Ovary (tissue), 3 donors: ENCODE measurements around the gene TNS3.

Experiments used
- CTCF ChIP-seq, 3 donors: fragments of 450-650 bp in 2 of 3; fragments of 200-600 bp in 1 of 3; IDR thresholded peaks; one replicate each; pipeline versions ENCODE4 v1.5.1 to v1.8.0; 2016 to 2022; ENCODE audit warnings: antibody characterized with exemption in 3 of 3, mild to moderate bottlenecking in 1 of 3
- EP300 ChIP-seq: sonication (generic); formaldehyde crosslinking; IDR thresholded peaks from one replicate; pipeline ENCODE4 v1.6.1; 2017; ENCODE audit warnings: antibody characterized with exemption
- donor health status: DM: no; HTN: no; CAD: no.

DNA sequence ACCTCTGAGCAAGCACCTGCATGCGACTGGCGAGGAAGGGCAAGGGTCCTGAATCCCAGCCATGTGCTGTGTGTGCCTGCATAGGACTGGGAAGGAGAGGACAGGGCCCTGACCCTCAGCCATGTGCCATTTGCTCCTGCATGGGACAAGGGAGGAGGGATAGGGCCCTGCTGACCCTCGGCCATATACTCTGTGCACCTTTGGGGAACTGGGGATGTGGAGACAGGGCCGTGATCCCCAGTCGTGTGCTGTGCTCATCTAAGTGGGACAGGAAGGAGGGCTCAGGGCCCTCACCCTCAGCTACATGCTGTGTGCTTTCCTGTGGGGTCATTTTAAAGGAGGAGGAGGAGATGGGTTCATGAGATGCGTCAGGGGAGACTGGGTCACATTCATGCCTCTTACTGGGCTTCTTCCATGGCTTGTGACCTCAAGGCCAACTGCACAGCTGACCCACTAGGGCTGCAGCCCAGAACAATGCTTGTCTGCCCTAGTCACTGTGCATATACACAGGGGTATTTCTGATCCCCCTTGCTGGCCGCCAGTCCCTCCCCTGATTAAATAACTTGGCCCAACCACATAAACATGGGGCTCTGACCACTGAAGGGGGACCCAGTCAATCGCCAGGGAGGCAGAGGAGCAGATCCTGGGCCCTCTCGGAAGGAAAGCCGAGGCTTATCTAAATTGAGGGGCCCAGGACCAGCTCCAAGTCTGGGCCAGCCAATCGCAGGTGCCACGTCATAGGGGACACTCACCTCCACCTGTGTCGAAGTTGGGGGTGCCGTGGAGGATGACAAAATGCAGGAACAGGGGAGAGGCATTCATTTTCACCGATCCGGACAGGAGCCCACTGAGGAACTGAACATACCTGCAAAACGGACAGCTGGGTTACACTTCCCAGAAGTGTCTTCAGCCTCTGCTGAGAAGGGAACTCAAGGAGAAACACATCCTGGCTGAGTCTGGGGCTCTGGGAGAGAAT is 167.3 kb downstream of the TNS3 start:
- no peak for TF ChIP-seq EP300
- no peak for TF ChIP-seq CTCF (IDR thresholded peaks at IDR 0.05)
